Gastroesophageal sphincter (tissue), 4 donors: ENCODE results near the gene ITPR2. TPM values are rescaled to one million over a fixed set of nuclear protein-coding genes. Genes with fewer than 3 reads are reported as not detected.

Source experiments
- ATAC-seq: fragments of 150-250 bp; one replicate; pipeline ENCODE4 v1.9.1; 2016; ENCODE audit warnings: mild to moderate bottlenecking, moderate library complexity
- H3K27ac ChIP-seq, 4 donors: fragments of 200-600 bp; sonication (generic) in 3 of 4; 1 replicate in 3 of 4; 2 replicates in 1 of 4; pipeline ENCODE4 v1.5.1; 2016 to 2019
- H3K27me3 ChIP-seq: fragments of 200-600 bp; sonication (generic); one replicate; pipeline ENCODE4 v1.5.1; 2019
- H3K36me3 ChIP-seq, 2 donors: fragments of 200-600 bp; sonication (generic); one replicate each; pipeline ENCODE4 v1.5.1; 2019; ENCODE audit warnings: control low read depth in 1 of 2
- H3K4me1 ChIP-seq, 3 donors: fragments of 200-600 bp; sonication (generic); 1 replicate in 2 of 3; 2 replicates in 1 of 3; pipeline ENCODE4 v1.5.1; 2016 to 2019; ENCODE audit warnings: control low read depth in 2 of 3
- H3K4me3 ChIP-seq, 2 donors: fragments of 200-600 bp; sonication (generic); one replicate each; pipeline ENCODE4 v1.5.1; 2019; ENCODE audit warnings: mild to moderate bottlenecking in 1 of 2, moderate library complexity in 1 of 2
- H3K9me3 ChIP-seq, 3 donors: fragments of 200-600 bp; sonication (generic); one replicate each; pipeline ENCODE4 v1.5.1; 2017 to 2019; ENCODE audit warnings: control low read depth in 2 of 3
- EP300 ChIP-seq: sonication (generic); formaldehyde crosslinking; IDR thresholded peaks from one replicate; pipeline ENCODE4 v1.6.1; 2017; ENCODE audit warnings: antibody characterized with exemption, mild to moderate bottlenecking
- POLR2A ChIP-seq, 2 donors: fragments of 450-650 bp; IDR thresholded peaks; one replicate each; pipeline ENCODE4 v1.6.1; 2017; ENCODE audit warnings: antibody characterized with exemption in 2 of 2, mild to moderate bottlenecking in 2 of 2, moderate library complexity in 1 of 2
- POLR2AphosphoS5 ChIP-seq: sonication (generic); formaldehyde crosslinking; IDR thresholded peaks from one replicate; pipeline ENCODE4 v1.6.1; 2017; ENCODE audit warnings: antibody characterized with exemption
- WGBS, 2 donors: methylation state at CpG; one replicate each; pipeline ENCODE4 v1.1.5; 2018; ENCODE audit warnings: low coverage in 1 of 2; 5-methylcytosine and 5-hydroxymethylcytosine counted together
- total RNA-seq, 4 donors: library from RNA; depleted of rRNA; stranded (reverse); fragments of >200 nt; gene quantifications; one replicate each; pipeline ENCODE4 v1.1.0, GENCODE V29; 2016
- TF ChIP-seq, protein P1 (sequence below), 4 experiments: fragments of 200-600 bp in 2 of 4; fragments of 450-650 bp in 2 of 4; sonication (generic) in 1 of 4; IDR thresholded peaks; one replicate each; pipeline ENCODE4 v1.5.1; 2017 to 2019; ENCODE audit warnings: antibody characterized with exemption in 4 of 4, mild to moderate bottlenecking in 2 of 4, moderate library complexity in 2 of 4

Gene ITPR2
- total RNA-seq, 4 donors from 2014 or later, result 30.8 to 63.0 (median 44.4) TPM

DNA sequence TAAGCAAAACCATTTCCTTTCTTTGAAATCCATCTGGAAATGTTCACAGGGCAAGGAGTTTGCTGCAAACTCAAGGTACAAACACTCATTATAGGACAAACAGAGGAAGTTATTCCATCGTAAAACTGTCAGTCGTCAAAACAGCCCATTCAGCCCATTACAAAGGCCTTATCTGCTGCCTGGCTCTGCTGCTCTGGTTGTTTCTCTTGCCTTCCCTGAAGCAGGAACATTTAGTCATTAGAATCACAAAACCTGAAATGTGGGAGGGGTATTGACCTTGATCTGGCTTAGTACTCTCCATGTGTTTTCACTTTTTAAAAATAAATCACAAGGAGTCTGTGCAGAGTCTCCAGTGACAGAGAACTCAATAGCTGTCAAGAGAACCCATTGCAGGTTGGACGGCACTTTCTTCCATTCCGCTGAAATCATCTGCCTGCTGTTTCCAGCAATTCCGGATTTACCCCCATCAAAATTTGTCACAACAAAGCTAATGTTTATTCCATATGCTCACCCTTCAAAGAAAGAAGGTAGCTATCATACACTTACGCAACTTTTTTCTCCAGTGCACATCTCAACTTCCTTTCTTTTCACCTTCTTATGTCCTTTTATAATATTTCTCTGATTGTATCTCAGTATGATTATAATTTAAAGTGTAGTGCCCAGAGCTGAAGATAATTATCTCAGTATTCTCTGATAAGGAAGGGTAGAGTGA, 24.6 kb upstream of the ITPR2 start:
- Histone ChIP-seq H3K36me3 (no peaks in the 10 kb centered on the region), H3K4me1 (no peaks in the 10 kb centered on the region), H3K9me3 (no peaks in the 10 kb centered on the region), H3K4me3 (no peak overlapping the region), H3K27ac (no peak overlapping the region), H3K27me3 (no peaks in the 10 kb centered on the region)
- TF ChIP-seq POLR2AphosphoS5, result no peak
- TF ChIP-seq, protein P1, sequence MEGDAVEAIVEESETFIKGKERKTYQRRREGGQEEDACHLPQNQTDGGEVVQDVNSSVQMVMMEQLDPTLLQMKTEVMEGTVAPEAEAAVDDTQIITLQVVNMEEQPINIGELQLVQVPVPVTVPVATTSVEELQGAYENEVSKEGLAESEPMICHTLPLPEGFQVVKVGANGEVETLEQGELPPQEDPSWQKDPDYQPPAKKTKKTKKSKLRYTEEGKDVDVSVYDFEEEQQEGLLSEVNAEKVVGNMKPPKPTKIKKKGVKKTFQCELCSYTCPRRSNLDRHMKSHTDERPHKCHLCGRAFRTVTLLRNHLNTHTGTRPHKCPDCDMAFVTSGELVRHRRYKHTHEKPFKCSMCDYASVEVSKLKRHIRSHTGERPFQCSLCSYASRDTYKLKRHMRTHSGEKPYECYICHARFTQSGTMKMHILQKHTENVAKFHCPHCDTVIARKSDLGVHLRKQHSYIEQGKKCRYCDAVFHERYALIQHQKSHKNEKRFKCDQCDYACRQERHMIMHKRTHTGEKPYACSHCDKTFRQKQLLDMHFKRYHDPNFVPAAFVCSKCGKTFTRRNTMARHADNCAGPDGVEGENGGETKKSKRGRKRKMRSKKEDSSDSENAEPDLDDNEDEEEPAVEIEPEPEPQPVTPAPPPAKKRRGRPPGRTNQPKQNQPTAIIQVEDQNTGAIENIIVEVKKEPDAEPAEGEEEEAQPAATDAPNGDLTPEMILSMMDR (IDR thresholded peaks at IDR 0.05), result no peak
- TF ChIP-seq EP300, result no peak
- no peak for TF ChIP-seq POLR2A (IDR thresholded peaks at IDR 0.05)
- ATAC-seq, result no peak
- WGBS, 2 donors, result 53 to 64% methylated on average over 6 of the region's 6 CpGs

DNA sequence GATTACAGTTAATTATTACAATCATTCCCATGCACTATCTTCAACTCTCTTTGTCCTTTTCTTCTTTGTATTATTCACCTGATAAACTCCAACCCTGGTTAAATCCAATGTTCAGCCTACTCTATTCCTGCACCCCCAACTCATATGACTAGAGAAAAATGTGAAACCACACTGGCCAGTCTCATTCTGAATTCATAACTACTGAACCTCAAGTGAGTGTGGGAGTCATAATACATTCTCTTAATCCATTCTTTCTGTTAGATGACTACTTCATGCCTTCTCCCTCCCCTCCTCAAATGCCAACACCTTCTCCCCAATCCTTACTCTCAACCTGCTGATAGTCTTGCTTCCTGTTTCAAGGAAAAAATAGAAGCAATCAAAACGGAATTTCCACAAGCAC, 22.3 kb upstream of the ITPR2 start:
- no peak for ATAC-seq
- Histone ChIP-seq H3K36me3 (no peaks in the 10 kb centered on the region), H3K27ac (no peak overlapping the region), H3K9me3 (no peaks in the 10 kb centered on the region), H3K4me1 (no peaks in the 10 kb centered on the region), H3K27me3 (no peaks in the 10 kb centered on the region), H3K4me3 (no peak overlapping the region)
- 67 to 88% methylated on average over 1 of the region's 1 CpG for WGBS, 2 donors
- TF ChIP-seq POLR2AphosphoS5 (no peak), EP300 (no peak), POLR2A (IDR thresholded peaks at IDR 0.05) (no peak)
- TF ChIP-seq, protein P1 (IDR thresholded peaks at IDR 0.05), result no peak

DNA sequence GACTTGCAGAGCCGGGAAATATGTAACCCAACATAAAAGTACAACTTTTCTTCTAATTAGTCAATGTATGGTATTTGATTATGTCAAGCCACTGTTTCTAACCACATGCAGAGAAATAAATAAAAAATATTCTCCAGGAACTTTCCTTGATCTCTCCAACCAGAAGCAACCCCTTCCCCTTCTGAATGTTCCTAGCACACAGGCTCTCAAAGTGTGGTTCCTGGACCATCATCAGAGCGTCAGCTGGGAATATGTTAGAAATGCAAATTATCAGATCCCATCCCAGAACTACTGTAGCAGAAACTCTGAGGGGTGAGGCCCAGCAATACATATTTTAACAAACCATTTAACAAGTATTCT, 21.0 kb upstream of the ITPR2 start:
- TF ChIP-seq, protein P1 (IDR thresholded peaks at IDR 0.05), result no peak
- TF ChIP-seq POLR2A (IDR thresholded peaks at IDR 0.05), result no peak
- no peak for TF ChIP-seq POLR2AphosphoS5
- no peak for TF ChIP-seq EP300
- Histone ChIP-seq H3K4me1 (no peaks in the 10 kb centered on the region), H3K27me3 (no peaks in the 10 kb centered on the region), H3K4me3 (no peak overlapping the region), H3K9me3 (no peaks in the 10 kb centered on the region), H3K36me3 (no peaks in the 10 kb centered on the region), H3K27ac (no peak overlapping the region)
- ATAC-seq, result no peak
- WGBS, 2 donors, result 5 to 8% methylated on average over 2 of the region's 2 CpGs

DNA sequence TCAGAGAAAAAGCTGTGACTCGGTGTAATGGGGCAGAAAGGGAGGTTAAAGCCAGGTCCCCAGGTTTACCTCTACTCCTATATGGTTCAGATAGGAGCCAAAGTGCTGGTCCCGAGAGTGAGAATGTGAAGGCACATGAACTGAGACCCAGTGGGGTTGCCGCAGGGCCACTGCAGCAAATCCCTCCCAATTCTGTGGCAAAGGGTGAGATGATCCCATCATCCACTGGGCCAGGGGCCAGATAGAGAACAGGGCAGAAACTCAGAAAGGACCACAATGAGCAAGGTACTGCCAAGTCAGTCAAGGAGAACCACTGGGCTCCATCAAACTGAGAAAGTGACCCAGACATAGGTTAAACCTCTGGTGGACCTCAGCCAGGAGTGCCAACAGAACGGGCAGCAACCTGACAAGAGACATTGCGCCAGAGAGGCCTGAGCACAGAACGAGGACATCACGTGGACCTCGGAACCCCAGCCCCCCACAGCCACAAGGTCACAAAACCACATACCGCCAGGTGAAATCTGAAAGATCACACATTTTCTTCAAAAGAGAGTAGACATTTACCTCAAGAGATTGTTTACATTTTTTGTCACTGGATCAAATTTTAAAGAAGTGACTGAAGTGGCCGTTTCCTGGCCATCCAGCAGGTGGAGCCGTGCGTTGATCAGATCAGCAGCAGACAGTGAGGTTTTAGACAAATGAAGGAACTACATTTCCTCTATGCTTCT, 20.5 kb upstream of the ITPR2 start:
- Histone ChIP-seq H3K27ac (no peak overlapping the region), H3K27me3 (no peaks in the 10 kb centered on the region), H3K4me3 (no peak overlapping the region), H3K4me1 (no peaks in the 10 kb centered on the region), H3K9me3 (no peaks in the 10 kb centered on the region), H3K36me3 (no peaks in the 10 kb centered on the region)
- TF ChIP-seq, protein P1 (IDR thresholded peaks at IDR 0.05), result peak; percentile 78 to 88 (median 86)
- TF ChIP-seq EP300 (no peak), POLR2AphosphoS5 (no peak)
- ATAC-seq, result peak; percentile 58
- 31 to 73% methylated on average over 3 to 9 of the region's 12 CpGs for WGBS, 2 donors
